ENCODE results near the gene MAST2.

MAST2 gene

DNA sequence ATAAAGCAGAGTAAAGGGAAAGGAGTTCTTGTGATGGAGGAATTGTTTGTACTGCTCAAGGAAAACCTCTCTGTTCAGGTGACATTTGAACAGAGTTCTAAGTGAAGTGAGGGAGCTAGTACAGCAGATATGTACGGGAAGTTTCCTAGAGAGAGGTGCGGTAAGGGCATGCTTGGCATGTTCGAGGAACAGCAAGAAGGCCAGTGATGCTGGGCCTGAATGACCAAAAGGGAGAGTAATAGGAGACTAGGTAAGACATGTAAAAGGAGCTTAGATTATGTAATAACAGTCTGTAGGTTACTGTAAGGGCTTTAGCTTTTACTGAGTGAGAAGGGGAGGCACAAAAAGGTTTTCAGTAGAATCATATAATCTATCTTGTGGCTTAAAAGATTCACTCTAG lies 265.1 kb downstream of the MAST2 start:
- H3K4me3 ChIP-seq (replicated peaks; ENCODE audit: low read depth, low read length): no peak overlapping the region
- DNase-seq (ENCODE audit: low read depth): no peak
- TF ChIP-seq, protein P1, sequence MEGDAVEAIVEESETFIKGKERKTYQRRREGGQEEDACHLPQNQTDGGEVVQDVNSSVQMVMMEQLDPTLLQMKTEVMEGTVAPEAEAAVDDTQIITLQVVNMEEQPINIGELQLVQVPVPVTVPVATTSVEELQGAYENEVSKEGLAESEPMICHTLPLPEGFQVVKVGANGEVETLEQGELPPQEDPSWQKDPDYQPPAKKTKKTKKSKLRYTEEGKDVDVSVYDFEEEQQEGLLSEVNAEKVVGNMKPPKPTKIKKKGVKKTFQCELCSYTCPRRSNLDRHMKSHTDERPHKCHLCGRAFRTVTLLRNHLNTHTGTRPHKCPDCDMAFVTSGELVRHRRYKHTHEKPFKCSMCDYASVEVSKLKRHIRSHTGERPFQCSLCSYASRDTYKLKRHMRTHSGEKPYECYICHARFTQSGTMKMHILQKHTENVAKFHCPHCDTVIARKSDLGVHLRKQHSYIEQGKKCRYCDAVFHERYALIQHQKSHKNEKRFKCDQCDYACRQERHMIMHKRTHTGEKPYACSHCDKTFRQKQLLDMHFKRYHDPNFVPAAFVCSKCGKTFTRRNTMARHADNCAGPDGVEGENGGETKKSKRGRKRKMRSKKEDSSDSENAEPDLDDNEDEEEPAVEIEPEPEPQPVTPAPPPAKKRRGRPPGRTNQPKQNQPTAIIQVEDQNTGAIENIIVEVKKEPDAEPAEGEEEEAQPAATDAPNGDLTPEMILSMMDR (IDR thresholded peaks at IDR 0.05; ENCODE audit: low read length, missing control alignments): no peak

DNA sequence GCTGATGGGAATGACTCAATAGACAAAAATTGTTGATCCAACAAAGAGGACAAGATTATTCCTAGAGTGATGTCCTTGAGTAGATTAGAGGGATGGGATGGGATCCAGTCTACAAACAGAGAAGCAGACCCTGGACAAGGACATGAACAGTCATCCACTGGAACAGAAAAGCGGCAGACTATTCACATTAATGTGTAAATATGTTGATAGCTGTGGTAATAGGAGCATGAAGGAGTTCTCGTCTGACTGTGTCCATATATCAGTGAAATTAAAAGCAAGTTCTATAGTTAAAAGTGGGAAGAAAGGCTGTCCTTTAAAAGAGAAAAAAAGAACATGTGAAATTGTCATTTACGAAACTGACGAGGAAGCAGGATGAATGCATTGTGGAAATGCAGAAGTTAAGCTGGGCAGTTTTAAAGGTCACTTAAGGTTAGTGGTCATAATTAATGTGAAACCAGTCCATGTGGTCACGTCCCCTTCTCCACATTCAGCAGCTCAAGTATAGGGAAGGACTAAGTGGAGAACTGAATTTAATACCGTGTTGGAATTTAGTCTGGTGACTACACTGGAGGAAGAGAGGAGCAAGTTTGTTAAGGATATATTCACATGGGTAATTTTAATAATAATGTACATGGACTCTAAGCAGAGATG lies 266.9 kb downstream of the MAST2 start:
- no peak for DNase-seq (ENCODE audit: low read depth)
- H3K4me3 ChIP-seq (replicated peaks; ENCODE audit: low read depth, low read length): no peak overlapping the region
- TF ChIP-seq, protein P1 (IDR thresholded peaks at IDR 0.05; ENCODE audit: low read length, missing control alignments): no peak

GRCh38 chr1:46072975-46073374 lies 269.6 kb downstream of the MAST2 start:
- no peak for DNase-seq (ENCODE audit: low read depth)
- TF ChIP-seq, protein P1 (IDR thresholded peaks at IDR 0.05; ENCODE audit: low read length, missing control alignments): no peak
- H3K4me3 ChIP-seq (replicated peaks; ENCODE audit: low read depth, low read length): no peak overlapping the region

GRCh38 chr1:46076343-46076742 lies 272.9 kb downstream of the MAST2 start:
- H3K4me3 ChIP-seq (replicated peaks; ENCODE audit: low read depth, low read length): no peak overlapping the region
- no peak for DNase-seq (ENCODE audit: low read depth)
- TF ChIP-seq, protein P1 (IDR thresholded peaks at IDR 0.05; ENCODE audit: low read length, missing control alignments): no peak

DNA sequence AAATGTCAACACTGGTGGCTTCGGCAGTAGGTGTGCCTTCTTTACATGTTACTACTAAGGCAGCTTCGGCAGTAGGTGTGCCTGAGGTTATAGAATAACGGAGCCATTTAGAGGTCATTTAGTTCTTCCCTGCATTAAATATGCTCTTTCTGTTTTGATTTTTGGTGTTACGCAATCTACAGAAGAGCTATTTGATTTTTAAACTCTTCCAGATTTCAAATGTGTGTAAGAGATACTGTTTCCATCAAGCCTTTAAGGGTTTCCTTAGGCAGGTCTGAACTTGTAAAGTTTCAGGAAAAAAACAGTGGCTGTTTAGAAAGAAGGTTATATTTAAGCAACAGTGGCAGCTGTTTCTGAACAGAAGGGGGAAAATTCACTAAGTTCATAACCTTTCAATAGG lies 274.2 kb downstream of the MAST2 start:
- no peak overlapping the region for H3K4me3 ChIP-seq (replicated peaks; ENCODE audit: low read depth, low read length)
- no peak for DNase-seq (ENCODE audit: low read depth)
- TF ChIP-seq, protein P1 (IDR thresholded peaks at IDR 0.05; ENCODE audit: low read length, missing control alignments): no peak

GRCh38 chr1:46080257-46080656 lies 276.8 kb downstream of the MAST2 start:
- no peak for DNase-seq (ENCODE audit: low read depth)
- no peak overlapping the region for H3K4me3 ChIP-seq (replicated peaks; ENCODE audit: low read depth, low read length)
- TF ChIP-seq, protein P1 (IDR thresholded peaks at IDR 0.05; ENCODE audit: low read length, missing control alignments): no peak

DNA sequence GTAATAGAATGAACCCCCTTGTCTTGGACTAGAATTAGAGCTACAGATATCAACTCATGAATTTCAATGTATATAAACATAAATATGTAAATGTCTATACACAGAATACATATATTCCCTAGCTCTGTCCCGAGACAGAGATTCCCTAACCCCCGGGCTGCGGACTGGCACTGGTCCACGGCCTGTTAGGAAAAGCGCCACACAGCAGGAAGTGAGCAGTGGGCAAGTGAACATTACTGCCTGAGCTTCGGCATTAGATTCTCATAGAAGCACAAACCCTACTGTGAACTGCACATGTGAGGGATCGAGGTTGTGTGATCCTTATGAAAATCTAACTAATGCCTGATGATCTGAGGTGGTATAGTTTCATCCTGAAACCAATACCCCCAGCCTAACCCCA lies 277.8 kb downstream of the MAST2 start:
- DNase-seq (ENCODE audit: low read depth): no peak
- no peak overlapping the region for H3K4me3 ChIP-seq (replicated peaks; ENCODE audit: low read depth, low read length)
- TF ChIP-seq, protein P1 (IDR thresholded peaks at IDR 0.05; ENCODE audit: low read length, missing control alignments): no peak
